ENCODE measurements around the gene BCKDK.

The BCKDK gene

GRCh38 chr16:31108035-31108793 lies at the start of gene BCKDK:
Gene BCKDK (plus strand): TSS chr16:31108386. CDS start chr16:31109224, 838 bp downstream.
- DNase-seq (ENCODE audit: low read depth, low spot score): no peak

- DNase-seq (ENCODE audit: low read depth, low spot score): no peak
These were observed 46.9 kb upstream of the BCKDK start for GRCh38 chr16:31061126-31061812.

- DNase-seq (ENCODE audit: low read depth, low spot score): no peak
These were observed 46.3 kb upstream of the BCKDK start for GRCh38 chr16:31061813-31062440.

- no peak for DNase-seq (ENCODE audit: low read depth, low spot score)
These were observed 44.7 kb upstream of the BCKDK start for GRCh38 chr16:31063495-31063842.

- no peak for DNase-seq (ENCODE audit: low read depth, low spot score)
These were observed 44.2 kb upstream of the BCKDK start for GRCh38 chr16:31063843-31064611.

GRCh38 chr16:31064882-31065461 lies 43.2 kb upstream of the BCKDK start:
- DNase-seq (ENCODE audit: low read depth, low spot score): peak; percentile 38

GRCh38 chr16:31067342-31067741 lies 40.8 kb upstream of the BCKDK start:
- no peak for DNase-seq (ENCODE audit: low read depth, low spot score)

GRCh38 chr16:31071861-31072260 lies 36.3 kb upstream of the BCKDK start:
- no peak for DNase-seq (ENCODE audit: low read depth, low spot score)

- DNase-seq (ENCODE audit: low read depth, low spot score): no peak
These were observed 35.5 kb upstream of the BCKDK start for GRCh38 chr16:31072540-31073141.

GRCh38 chr16:31073142-31073969 lies 34.8 kb upstream of the BCKDK start:
- DNase-seq (ENCODE audit: low read depth, low spot score): peak; percentile 77

GRCh38 chr16:31073970-31074813 lies 34.0 kb upstream of the BCKDK start, which contains the start of the genes ZNF646 and ZNF668:
Gene ZNF646 (plus strand): TSS chr16:31074422. CDS start chr16:31076325, 1,903 bp downstream.
Gene ZNF668 (minus strand): TSS chr16:31074240. CDS start chr16:31064459, 9,781 bp downstream.
- DNase-seq (ENCODE audit: low read depth, low spot score): peak; percentile 97

- no peak for DNase-seq (ENCODE audit: low read depth, low spot score)
These were observed 33.4 kb upstream of the BCKDK start for GRCh38 chr16:31074814-31075183.

GRCh38 chr16:31076319-31076718 lies 31.9 kb upstream of the BCKDK start:
- no peak for DNase-seq (ENCODE audit: low read depth, low spot score)

- no peak for DNase-seq (ENCODE audit: low read depth, low spot score)
These were observed 31.2 kb upstream of the BCKDK start for GRCh38 chr16:31077024-31077423.

- DNase-seq (ENCODE audit: low read depth, low spot score): no peak
These were observed 30.4 kb upstream of the BCKDK start for GRCh38 chr16:31077592-31078396.

GRCh38 chr16:31078597-31079341 lies 29.4 kb upstream of the BCKDK start:
- DNase-seq (ENCODE audit: low read depth, low spot score): no peak

GRCh38 chr16:31079342-31079944 lies 28.7 kb upstream of the BCKDK start:
- DNase-seq (ENCODE audit: low read depth, low spot score): no peak

Data from brain pericyte (primary cell).